ENCODE measurements around the gene CADM1.

CADM1 gene

DNA sequence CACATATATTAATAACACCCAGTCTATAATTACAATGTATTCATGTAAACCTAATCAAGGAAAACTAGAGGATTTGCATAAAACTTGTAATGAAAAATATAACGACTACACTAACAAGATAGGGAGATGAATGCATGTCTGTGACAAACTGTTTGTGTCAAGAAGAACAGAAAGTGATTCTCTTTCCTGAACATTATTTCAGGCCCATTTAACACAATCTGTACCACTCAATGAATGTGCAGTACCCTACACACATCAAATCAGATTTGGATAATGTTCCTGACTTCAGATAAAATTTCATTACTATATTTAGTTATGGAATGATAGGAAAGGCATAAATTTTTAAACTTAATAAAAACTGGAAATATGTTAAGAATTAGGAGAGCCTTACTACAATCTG lies 93.1 kb downstream of the CADM1 start:
- no peaks in the 10 kb centered on the region for H3K9me3 ChIP-seq (ENCODE audit: low read length)
- no peak overlapping the region for H3K4me3 ChIP-seq (ENCODE audit: low read depth in 1 of 2, low read length in 2 of 2)
- no peaks in the 10 kb centered on the region for H3K36me3 ChIP-seq (ENCODE audit: insufficient read depth, low read length)
- no peak overlapping the region for H3K27ac ChIP-seq (ENCODE audit: low read depth, low read length)
- no peaks in the 10 kb centered on the region for H3K27me3 ChIP-seq (ENCODE audit: control insufficient read depth in 1 of 2, insufficient read depth in 2 of 2, low read length in 2 of 2)
- H3K9ac ChIP-seq (ENCODE audit: low read length), result no peak overlapping the region
- H3K4me1 ChIP-seq (ENCODE audit: insufficient read depth, low read length), result peaks cover 26% of the 10 kb centered on the region

DNA sequence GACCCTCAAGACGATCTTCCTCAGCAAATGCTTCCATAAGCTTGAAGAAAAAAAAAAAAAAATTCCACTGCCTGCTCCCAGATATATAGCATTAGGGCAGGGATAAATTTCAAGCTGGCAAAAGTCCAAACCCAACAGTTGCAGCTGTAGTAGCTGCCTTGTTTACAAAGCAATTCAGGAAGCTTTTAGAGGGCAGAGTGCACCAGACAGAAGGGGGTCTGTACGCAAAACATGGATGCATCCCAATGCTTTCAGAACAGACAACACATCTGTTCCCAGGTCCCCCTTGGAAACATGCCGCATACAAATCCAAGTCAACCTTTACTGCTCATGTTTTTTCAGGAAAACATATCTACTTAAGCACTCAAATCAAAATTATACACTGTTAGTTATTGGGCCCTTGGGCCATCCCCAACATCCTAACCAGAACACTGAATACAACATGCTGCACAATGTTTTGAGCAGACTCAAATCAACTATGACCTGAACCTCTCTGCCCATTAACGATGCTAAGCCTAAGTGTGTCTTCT lies 94.5 kb downstream of the CADM1 start:
- Histone ChIP-seq H3K27me3 (ENCODE audit: control insufficient read depth in 1 of 2, insufficient read depth in 2 of 2, low read length in 2 of 2) (no peaks in the 10 kb centered on the region), H3K36me3 (ENCODE audit: insufficient read depth, low read length) (no peaks in the 10 kb centered on the region), H3K4me3 (ENCODE audit: low read depth in 1 of 2, low read length in 2 of 2) (no peak overlapping the region), H3K9ac (ENCODE audit: low read length) (no peak overlapping the region), H3K9me3 (ENCODE audit: low read length) (no peaks in the 10 kb centered on the region), H3K4me1 (ENCODE audit: insufficient read depth, low read length) (peaks cover 26% of the 10 kb centered on the region), H3K27ac (ENCODE audit: low read depth, low read length) (no peak overlapping the region)

DNA sequence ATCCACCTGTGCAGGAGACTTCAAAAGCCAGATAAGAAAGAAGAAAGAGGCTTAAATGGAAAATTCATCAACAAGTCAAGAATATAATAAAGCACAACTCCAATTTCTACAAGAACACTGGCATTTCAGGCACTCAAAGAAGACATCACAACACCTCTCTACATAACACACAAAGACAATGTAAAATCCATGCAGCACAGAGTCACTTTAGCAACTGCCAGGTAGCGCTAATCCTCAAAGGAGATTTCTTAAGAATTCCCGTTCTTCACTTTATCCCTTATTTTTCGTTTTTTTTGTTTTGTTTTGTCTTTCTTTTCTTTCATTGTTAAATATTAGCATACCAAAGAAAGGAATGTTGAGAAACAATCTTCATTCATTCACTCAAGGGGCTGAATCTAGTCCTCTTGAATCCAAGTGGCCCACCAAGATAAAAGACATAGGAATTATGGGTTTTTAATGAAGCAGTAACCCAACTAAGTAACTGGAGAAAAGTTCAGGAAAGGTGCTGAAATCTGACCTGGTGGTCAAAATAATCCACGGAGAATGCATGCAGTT lies 95.0 kb downstream of the CADM1 start:
- H3K27me3 ChIP-seq (ENCODE audit: control insufficient read depth in 1 of 2, insufficient read depth in 2 of 2, low read length in 2 of 2), result no peaks in the 10 kb centered on the region
- no peaks in the 10 kb centered on the region for H3K9me3 ChIP-seq (ENCODE audit: low read length)
- no peak overlapping the region for H3K27ac ChIP-seq (ENCODE audit: low read depth, low read length)
- H3K9ac ChIP-seq (ENCODE audit: low read length), result no peak overlapping the region
- peaks cover 26% of the 10 kb centered on the region for H3K4me1 ChIP-seq (ENCODE audit: insufficient read depth, low read length)
- no peaks in the 10 kb centered on the region for H3K36me3 ChIP-seq (ENCODE audit: insufficient read depth, low read length)
- no peak overlapping the region for H3K4me3 ChIP-seq (ENCODE audit: low read depth in 1 of 2, low read length in 2 of 2)

- Histone ChIP-seq H3K4me1 (ENCODE audit: insufficient read depth, low read length) (peaks cover 26% of the 10 kb centered on the region), H3K9ac (ENCODE audit: low read length) (no peak overlapping the region), H3K27me3 (ENCODE audit: control insufficient read depth in 1 of 2, insufficient read depth in 2 of 2, low read length in 2 of 2) (no peaks in the 10 kb centered on the region), H3K27ac (ENCODE audit: low read depth, low read length) (peak overlapping the region; percentile 14), H3K36me3 (ENCODE audit: insufficient read depth, low read length) (no peaks in the 10 kb centered on the region), H3K4me3 (ENCODE audit: low read depth in 1 of 2, low read length in 2 of 2) (no peak overlapping the region), H3K9me3 (ENCODE audit: low read length) (no peaks in the 10 kb centered on the region)
Observed at GRCh38 chr11:115408036-115408921, 95.9 kb downstream of the CADM1 start.

- Histone ChIP-seq H3K36me3 (ENCODE audit: insufficient read depth, low read length) (no peaks in the 10 kb centered on the region), H3K4me3 (ENCODE audit: low read depth in 1 of 2, low read length in 2 of 2) (no peak overlapping the region), H3K27me3 (ENCODE audit: control insufficient read depth in 1 of 2, insufficient read depth in 2 of 2, low read length in 2 of 2) (no peaks in the 10 kb centered on the region), H3K27ac (ENCODE audit: low read depth, low read length) (no peak overlapping the region), H3K4me1 (ENCODE audit: insufficient read depth, low read length) (peaks cover 26% of the 10 kb centered on the region), H3K9me3 (ENCODE audit: low read length) (no peaks in the 10 kb centered on the region), H3K9ac (ENCODE audit: low read length) (no peak overlapping the region)
Observed at GRCh38 chr11:115407496-115407895, 96.7 kb downstream of the CADM1 start.

DNA sequence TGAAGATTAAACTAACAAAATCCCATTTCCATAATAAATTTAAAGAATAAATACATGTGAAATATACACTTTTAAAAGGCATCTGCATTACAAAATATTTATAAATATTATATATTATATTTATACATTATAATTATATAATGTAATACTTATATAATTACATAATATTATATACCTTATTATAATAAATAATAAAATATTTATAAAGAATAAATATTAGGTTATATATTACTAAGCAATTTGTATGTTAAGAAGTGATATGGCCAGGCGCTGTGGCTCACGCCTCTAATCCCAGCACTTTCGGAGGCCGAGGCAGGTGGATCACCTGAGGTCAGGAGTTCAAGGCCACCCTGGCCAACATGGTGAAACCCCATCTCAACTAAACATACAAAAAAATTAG lies 97.8 kb downstream of the CADM1 start:
- no peaks in the 10 kb centered on the region for H3K36me3 ChIP-seq (ENCODE audit: insufficient read depth, low read length)
- no peak overlapping the region for H3K4me3 ChIP-seq (ENCODE audit: low read depth in 1 of 2, low read length in 2 of 2)
- H3K27me3 ChIP-seq (ENCODE audit: control insufficient read depth in 1 of 2, insufficient read depth in 2 of 2, low read length in 2 of 2), result no peaks in the 10 kb centered on the region
- H3K4me1 ChIP-seq (ENCODE audit: insufficient read depth, low read length), result peaks cover 26% of the 10 kb centered on the region
- H3K9ac ChIP-seq (ENCODE audit: low read length), result no peak overlapping the region
- no peak overlapping the region for H3K27ac ChIP-seq (ENCODE audit: low read depth, low read length)
- no peaks in the 10 kb centered on the region for H3K9me3 ChIP-seq (ENCODE audit: low read length)

- Histone ChIP-seq H3K36me3 (ENCODE audit: insufficient read depth, low read length) (no peaks in the 10 kb centered on the region), H3K27ac (ENCODE audit: low read depth, low read length) (no peak overlapping the region), H3K4me3 (ENCODE audit: low read depth in 1 of 2, low read length in 2 of 2) (no peak overlapping the region), H3K9me3 (ENCODE audit: low read length) (no peaks in the 10 kb centered on the region), H3K9ac (ENCODE audit: low read length) (no peak overlapping the region), H3K4me1 (ENCODE audit: insufficient read depth, low read length) (peaks cover 10% of the 10 kb centered on the region), H3K27me3 (ENCODE audit: control insufficient read depth in 1 of 2, insufficient read depth in 2 of 2, low read length in 2 of 2) (no peaks in the 10 kb centered on the region)
Observed at GRCh38 chr11:115398333-115399080, 105.7 kb downstream of the CADM1 start.

DNA sequence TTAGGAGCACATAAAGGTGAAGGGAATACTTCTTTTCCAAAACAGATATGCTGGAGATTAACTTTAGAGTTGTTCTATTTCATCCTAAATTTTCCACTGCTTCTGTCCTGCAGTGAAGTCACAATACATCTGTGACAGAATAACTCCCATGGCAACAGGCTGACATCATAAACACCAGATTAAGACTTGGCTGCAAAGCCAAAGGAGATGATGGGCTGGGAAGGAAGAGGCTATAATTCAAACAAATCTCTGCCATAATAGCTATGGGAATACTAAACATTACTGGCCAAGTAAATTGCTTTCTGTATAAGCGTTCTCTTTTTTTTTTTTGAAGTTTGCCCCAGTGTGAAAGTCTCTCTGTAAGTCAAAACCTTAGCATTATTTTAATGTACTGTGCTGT lies 107.7 kb downstream of the CADM1 start:
- no peak overlapping the region for H3K27ac ChIP-seq (ENCODE audit: low read depth, low read length)
- H3K36me3 ChIP-seq (ENCODE audit: insufficient read depth, low read length), result no peaks in the 10 kb centered on the region
- no peaks in the 10 kb centered on the region for H3K9me3 ChIP-seq (ENCODE audit: low read length)
- no peak overlapping the region for H3K9ac ChIP-seq (ENCODE audit: low read length)
- H3K4me3 ChIP-seq (ENCODE audit: low read depth in 1 of 2, low read length in 2 of 2), result no peak overlapping the region
- H3K4me1 ChIP-seq (ENCODE audit: insufficient read depth, low read length), result peaks cover 10% of the 10 kb centered on the region
- no peaks in the 10 kb centered on the region for H3K27me3 ChIP-seq (ENCODE audit: control insufficient read depth in 1 of 2, insufficient read depth in 2 of 2, low read length in 2 of 2)

DNA sequence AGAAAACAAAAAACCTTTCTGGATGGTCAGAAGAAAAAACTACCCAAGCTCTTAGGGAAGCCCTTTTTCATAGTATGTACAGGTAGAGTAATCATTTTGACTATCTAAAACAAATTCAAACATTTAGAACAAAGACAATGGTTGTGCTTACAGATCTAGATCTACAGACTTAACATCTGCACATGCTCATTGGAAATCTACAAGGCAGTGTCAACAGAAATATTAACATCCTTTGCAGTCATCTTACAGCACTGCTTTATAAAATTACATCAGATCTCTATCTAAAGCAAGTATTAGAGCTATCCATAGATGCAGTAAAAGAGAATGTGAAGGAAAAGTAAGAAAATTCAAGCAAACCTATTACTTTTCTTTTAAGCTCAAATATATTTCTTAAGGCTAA lies 110.3 kb downstream of the CADM1 start:
- Histone ChIP-seq H3K9ac (ENCODE audit: low read length) (no peak overlapping the region), H3K9me3 (ENCODE audit: low read length) (no peaks in the 10 kb centered on the region), H3K4me3 (ENCODE audit: low read depth in 1 of 2, low read length in 2 of 2) (no peak overlapping the region), H3K36me3 (ENCODE audit: insufficient read depth, low read length) (no peaks in the 10 kb centered on the region), H3K27me3 (ENCODE audit: control insufficient read depth in 1 of 2, insufficient read depth in 2 of 2, low read length in 2 of 2) (no peaks in the 10 kb centered on the region), H3K4me1 (ENCODE audit: insufficient read depth, low read length) (peaks cover 10% of the 10 kb centered on the region), H3K27ac (ENCODE audit: low read depth, low read length) (no peak overlapping the region)

GRCh38 chr11:115391598-115391997 lies 112.6 kb downstream of the CADM1 start:
- Histone ChIP-seq H3K9me3 (ENCODE audit: low read length) (no peaks in the 10 kb centered on the region), H3K4me3 (ENCODE audit: low read depth in 1 of 2, low read length in 2 of 2) (no peak overlapping the region), H3K9ac (ENCODE audit: low read length) (no peak overlapping the region), H3K27ac (ENCODE audit: low read depth, low read length) (no peak overlapping the region), H3K36me3 (ENCODE audit: insufficient read depth, low read length) (no peaks in the 10 kb centered on the region), H3K4me1 (ENCODE audit: insufficient read depth, low read length) (peaks cover 3% of the 10 kb centered on the region), H3K27me3 (ENCODE audit: control insufficient read depth in 1 of 2, insufficient read depth in 2 of 2, low read length in 2 of 2) (no peaks in the 10 kb centered on the region)

GRCh38 chr11:115391160-115391559 lies 113.1 kb downstream of the CADM1 start:
- Histone ChIP-seq H3K9me3 (ENCODE audit: low read length) (no peaks in the 10 kb centered on the region), H3K27ac (ENCODE audit: low read depth, low read length) (no peak overlapping the region), H3K4me3 (ENCODE audit: low read depth in 1 of 2, low read length in 2 of 2) (no peak overlapping the region), H3K4me1 (ENCODE audit: insufficient read depth, low read length) (no peaks in the 10 kb centered on the region), H3K36me3 (ENCODE audit: insufficient read depth, low read length) (no peaks in the 10 kb centered on the region), H3K9ac (ENCODE audit: low read length) (no peak overlapping the region), H3K27me3 (ENCODE audit: control insufficient read depth in 1 of 2, insufficient read depth in 2 of 2, low read length in 2 of 2) (no peaks in the 10 kb centered on the region)
